HepG2 (cell line): ENCODE data around the gene TSPYL6. TPM values are rescaled to one million over a fixed set of nuclear protein-coding genes. Genes with fewer than 3 reads are reported as not detected.

Experiments used
- ATAC-seq: fragments of 200-7000 bp; cut with Tn5 transposase; 3 replicates; pipeline ENCODE4 v1.9.1; 2020; ENCODE audit warnings: mild to moderate bottlenecking, moderate library complexity
- BruUV-seq: library from RNA; stranded (reverse); fragments of 400-500 nt; replicated peaks from 2 replicates; lab custom pipeline; 2021; lab: Mats Ljungman, UMichigan
- CTCF ChIA-PET: fragments of 300-600 bp; formaldehyde crosslinking; extraction: SDS; loops from one replicate; lab custom pipeline; 2021; ENCODE audit warnings: low total read pairs, inconsistent platforms, low intra/inter-chr PET ratio; lab: Yijun Ruan, JAX
- POLR2A ChIA-PET: fragments of 350-600 bp; sonication (Branson Sonifier 250); formaldehyde crosslinking; loops from one replicate; lab custom pipeline; 2020; ENCODE audit warnings: antibody characterized with exemption, inconsistent platforms; lab: Yijun Ruan, JAX
- DNase-seq: peaks from one replicate; pipeline ENCODE4 v3.0.0-alpha.2; 2015; ENCODE audit warnings: low spot score
- FAIRE-seq: peaks from 3 replicates; lab custom pipeline; 2011; peaks lifted over from hg19 to GRCh38; lab: Jason Lieb, UNC
- H2AFZ ChIP-seq: one replicate; pipeline ENCODE4 v1.6.1; 2011; ENCODE audit warnings: low read length, inconsistent platforms
- H3K27ac ChIP-seq: fragments of 300-600 bp; 3 replicates; pipeline ENCODE4 v1.8.0; 2011; ENCODE audit warnings: mixed run types, mild to moderate bottlenecking, mixed read lengths, low read length, inconsistent platforms; ENCODE audit not compliant: insufficient read depth; ENCODE audit errors: extremely low read length
- H3K27me3 ChIP-seq, 2 experiments: fragments of 200-600 bp in 1 of 2; 2 replicates in 1 of 2; 3 replicates in 1 of 2; pipeline versions ENCODE4 v1.6.0 to v1.8.0; 2011; ENCODE audit warnings: low read length in 2 of 2, mild to moderate bottlenecking in 2 of 2, moderate library complexity in 2 of 2, inconsistent platforms in 1 of 2; ENCODE audit not compliant: insufficient read depth in 2 of 2, control insufficient read depth in 1 of 2
- H3K36me3 ChIP-seq, 2 experiments: fragments of 200-600 bp in 1 of 2; replicated peaks in 1 of 2; 2 replicates in 1 of 2; 3 replicates in 1 of 2; pipeline versions ENCODE4 v1.5.1 to v1.8.0; 2011; ENCODE audit warnings: low read length in 2 of 2, inconsistent platforms in 1 of 2; ENCODE audit not compliant: insufficient read depth in 2 of 2, control insufficient read depth in 1 of 2
- H3K4me1 ChIP-seq: 2 replicates; pipeline ENCODE4 v1.5.1; 2012; ENCODE audit warnings: low read length, inconsistent platforms; ENCODE audit not compliant: insufficient read depth
- H3K4me2 ChIP-seq: 2 replicates; pipeline ENCODE4 v1.6.0; 2011; ENCODE audit warnings: low read depth, low read length, inconsistent platforms
- H3K4me3 ChIP-seq, 3 experiments: fragments of 200-600 bp in 1 of 3; sonication (generic), shearing (Covaris generic) in 1 of 3; replicated peaks in 1 of 3; 2 replicates each; pipeline ENCODE4 v1.5.1; 2011 to 2016; ENCODE audit warnings: low read length in 3 of 3, inconsistent platforms in 2 of 3, low read depth in 2 of 3, mild to moderate bottlenecking in 2 of 3, control low read depth in 1 of 3, mixed read lengths in 1 of 3; ENCODE audit not compliant: insufficient read depth in 1 of 3
- H3K79me2 ChIP-seq: one replicate; pipeline ENCODE4 v1.6.1; 2011; ENCODE audit warnings: low read length, inconsistent platforms; ENCODE audit not compliant: insufficient read depth
- H3K9ac ChIP-seq: 2 replicates; pipeline ENCODE4 v1.6.0; 2011; ENCODE audit warnings: mild to moderate bottlenecking, low read depth, low read length, inconsistent platforms; ENCODE audit not compliant: insufficient read depth
- H3K9me3 ChIP-seq: 2 replicates; pipeline ENCODE4 v1.5.1; 2012; ENCODE audit warnings: mild to moderate bottlenecking, low read length
- H4K20me1 ChIP-seq: 2 replicates; pipeline ENCODE4 v1.6.0; 2011; ENCODE audit warnings: inconsistent platforms, mild to moderate bottlenecking, low read length, moderate library complexity; ENCODE audit not compliant: insufficient read depth
- ATF7 ChIP-seq, 2 experiments: fragments of 450-650 bp in 1 of 2; sonication (generic) in 1 of 2; formaldehyde crosslinking in 1 of 2; IDR thresholded peaks; 2 replicates each; pipeline versions ENCODE4 v1.4.0 to v1.6.1; 2016 to 2020; ENCODE audit warnings: antibody characterized with exemption in 1 of 2, mild to moderate bottlenecking in 1 of 2, missing genetic modification reagents in 1 of 2
- KDM6A ChIP-seq: IDR thresholded peaks from 2 replicates; pipeline ENCODE4 v1.6.1; 2016; ENCODE audit warnings: low read depth
- KLF12 ChIP-seq: sonication (generic); formaldehyde crosslinking; IDR thresholded peaks from 2 replicates; pipeline ENCODE4 v1.4.0; 2020; ENCODE audit warnings: missing genetic modification reagents, borderline replicate concordance
- PTBP1 ChIP-seq: fragments of 200-400 bp; formaldehyde crosslinking; IDR thresholded peaks from 2 replicates; pipeline ENCODE4 v1.6.1; 2018; ENCODE audit warnings: low read length, low read depth; ENCODE audit not compliant: poor library complexity, severe bottlenecking
- RBFOX2 ChIP-seq: fragments of 200-400 bp; formaldehyde crosslinking; IDR thresholded peaks from 2 replicates; pipeline ENCODE4 v1.6.1; 2017; ENCODE audit warnings: low read depth, mild to moderate bottlenecking, low read length
- ZFYVE20 ChIP-seq: sonication (generic); formaldehyde crosslinking; IDR thresholded peaks from 2 replicates; pipeline ENCODE4 v1.8.0; 2023; ENCODE audit warnings: low read depth, mild to moderate bottlenecking, moderate library complexity, missing genetic modification reagents, borderline replicate concordance
- ZNF562 ChIP-seq: sonication (generic); formaldehyde crosslinking; IDR thresholded peaks from 2 replicates; pipeline ENCODE4 v1.8.0; 2022; ENCODE audit warnings: missing genetic modification reagents, borderline replicate concordance
- WGBS: methylation state at CpG from one replicate; pipeline ENCODE4 v1.1.6; 2017; ENCODE audit warnings: low lambda C conversion rate; 5-methylcytosine and 5-hydroxymethylcytosine counted together
- in situ Hi-C: cut with HindIII; loops from 2 replicates; pipeline ENCODE4 v1.10.0; 2017; ENCODE audit warnings: low pct_unique_long_range_greater_than_20kb; ENCODE audit not compliant: extremely low pct_ligation_motif_present
- intact Hi-C: fragments of 100-400 bp; cut with micrococcal nuclease; formaldehyde crosslinking; loops from one replicate; pipeline ENCODE4 v1.10.0; 2022; ENCODE audit not compliant: unreplicated experiment
- polyA plus RNA-seq, 8 experiments: library from polyadenylated mRNA; depleted of rRNA in 3 of 8; stranded (reverse) in 7 of 8; unstranded in 1 of 8; fragments of >200 nt; fragmentation: Illumina TruSeq in 4 of 8; extraction: Trizol in 4 of 8; gene quantifications; 2 replicates each; pipeline versions ENCODE4 v1.2.1 to v1.2.3, GENCODE V29; 2011 to 2016; ENCODE audit warnings: low read depth in 4 of 8, missing spikeins in 1 of 8, mixed read lengths in 1 of 8; ENCODE audit not compliant: insufficient read depth in 1 of 8
- total RNA-seq, 5 experiments: library from RNA; depleted of rRNA; stranded (reverse); fragments of >200 nt; fragmentation: Illumina TruSeq; extraction: Trizol; gene quantifications; 2 replicates each; pipeline ENCODE4 v1.2.3, GENCODE V29; 2016; ENCODE audit warnings: low read depth in 1 of 5
- TF ChIP-seq, protein P1 (sequence below): IDR thresholded peaks from 2 replicates; pipeline ENCODE4 v1.6.1; 2016; ENCODE audit warnings: low read depth, borderline replicate concordance
- TF ChIP-seq, protein P2 (sequence below): sonication (generic); formaldehyde crosslinking; IDR thresholded peaks from 2 replicates; pipeline ENCODE4 v1.5.1; 2020; ENCODE audit warnings: mild to moderate bottlenecking, missing genetic modification reagents, moderate library complexity

TSPYL6 gene
- total and polyA plus RNA-seq, 2 of the 13 experiments (the other 11 are each of a cell fraction or from before 2014, with no cell fraction given): 0.03 TPM; not detected in 1

DNA sequence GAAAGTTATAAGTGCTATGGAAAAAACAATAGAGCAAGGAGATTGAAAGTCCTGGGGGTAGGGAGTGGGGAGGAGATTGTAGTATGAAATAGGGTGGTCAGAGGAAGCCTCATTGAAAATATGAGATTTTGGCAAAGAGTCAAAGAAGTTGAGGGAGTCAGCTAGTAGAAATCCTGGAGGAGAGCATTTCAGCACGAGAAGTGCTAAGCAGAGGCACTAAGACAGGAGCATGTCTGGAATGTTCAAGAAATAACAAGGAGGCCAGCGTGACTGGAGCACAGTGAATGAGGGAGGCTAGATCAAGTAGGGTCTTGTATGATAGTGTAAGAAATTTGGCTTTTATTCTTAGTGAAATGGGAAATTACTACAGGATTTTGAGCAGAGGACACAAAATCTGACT, 2.1 kb upstream of the TSPYL6 start (continued):
- no peak for TF ChIP-seq ZNF562 (CRISPR knock-in tag)
- TF ChIP-seq KDM6A (CRISPR knock-in tag): no peak
- TF ChIP-seq, protein P1, sequence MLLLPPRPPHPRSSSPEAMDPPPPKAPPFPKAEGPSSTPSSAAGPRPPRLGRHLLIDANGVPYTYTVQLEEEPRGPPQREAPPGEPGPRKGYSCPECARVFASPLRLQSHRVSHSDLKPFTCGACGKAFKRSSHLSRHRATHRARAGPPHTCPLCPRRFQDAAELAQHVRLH: no peak
- TF ChIP-seq ZFYVE20 (CRISPR knock-in tag): no peak
- no peak for TF ChIP-seq RBFOX2

DNA sequence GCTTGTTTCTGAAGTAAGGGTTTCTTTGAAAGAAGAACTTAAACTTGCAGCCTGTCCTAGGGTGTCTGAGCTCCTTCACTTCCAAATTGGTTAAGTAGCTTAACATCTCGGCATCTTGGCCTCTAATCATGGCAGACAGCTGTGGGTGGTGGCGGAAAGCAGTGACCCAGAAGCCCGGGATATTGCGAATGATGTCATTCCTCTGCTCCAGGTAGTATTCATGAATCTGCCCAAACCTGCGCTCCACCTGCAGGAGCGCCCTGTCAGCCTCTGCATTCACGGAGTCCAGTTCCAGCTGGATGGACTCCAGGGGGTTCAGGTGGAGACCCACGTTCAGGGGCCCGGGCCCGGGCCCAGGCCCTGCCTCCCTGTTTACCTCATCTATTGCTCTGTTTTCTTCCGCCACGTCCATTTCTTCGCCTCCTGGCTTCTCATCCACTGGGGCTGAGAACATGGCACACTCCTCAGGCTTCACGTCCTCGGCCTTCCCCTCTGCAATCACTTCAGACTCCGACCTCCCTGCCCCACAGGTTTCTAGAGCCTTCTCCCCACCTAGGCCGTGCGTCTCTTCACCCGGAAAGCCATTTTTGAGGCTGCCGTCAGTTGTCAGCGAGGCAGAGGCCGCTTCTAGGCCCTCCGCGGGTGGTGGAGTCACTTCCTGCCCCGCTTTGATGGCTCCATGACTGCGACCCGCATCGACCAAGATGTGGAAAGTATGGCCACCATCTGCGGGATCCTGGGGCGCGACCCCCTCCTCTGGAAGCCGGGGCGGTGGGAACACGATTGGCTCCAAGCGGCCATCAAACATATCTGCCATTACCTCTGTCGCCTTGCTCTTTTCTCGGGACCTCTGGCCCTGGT, 569 bp downstream of the TSPYL6 start:
- H3K4me1 ChIP-seq: peaks cover 16% of the 10 kb centered on the region
- TF ChIP-seq PTBP1 (peak; percentile 57), ATF7 (IDR thresholded peaks at IDR 0.05) (peak; percentile 58; the same call in 1 of the 2 replicates), ATF7 (CRISPR knock-in tag; IDR thresholded peaks at IDR 0.05) (no peak), KLF12 (CRISPR knock-in tag) (no peak)
- TF ChIP-seq, protein P2, sequence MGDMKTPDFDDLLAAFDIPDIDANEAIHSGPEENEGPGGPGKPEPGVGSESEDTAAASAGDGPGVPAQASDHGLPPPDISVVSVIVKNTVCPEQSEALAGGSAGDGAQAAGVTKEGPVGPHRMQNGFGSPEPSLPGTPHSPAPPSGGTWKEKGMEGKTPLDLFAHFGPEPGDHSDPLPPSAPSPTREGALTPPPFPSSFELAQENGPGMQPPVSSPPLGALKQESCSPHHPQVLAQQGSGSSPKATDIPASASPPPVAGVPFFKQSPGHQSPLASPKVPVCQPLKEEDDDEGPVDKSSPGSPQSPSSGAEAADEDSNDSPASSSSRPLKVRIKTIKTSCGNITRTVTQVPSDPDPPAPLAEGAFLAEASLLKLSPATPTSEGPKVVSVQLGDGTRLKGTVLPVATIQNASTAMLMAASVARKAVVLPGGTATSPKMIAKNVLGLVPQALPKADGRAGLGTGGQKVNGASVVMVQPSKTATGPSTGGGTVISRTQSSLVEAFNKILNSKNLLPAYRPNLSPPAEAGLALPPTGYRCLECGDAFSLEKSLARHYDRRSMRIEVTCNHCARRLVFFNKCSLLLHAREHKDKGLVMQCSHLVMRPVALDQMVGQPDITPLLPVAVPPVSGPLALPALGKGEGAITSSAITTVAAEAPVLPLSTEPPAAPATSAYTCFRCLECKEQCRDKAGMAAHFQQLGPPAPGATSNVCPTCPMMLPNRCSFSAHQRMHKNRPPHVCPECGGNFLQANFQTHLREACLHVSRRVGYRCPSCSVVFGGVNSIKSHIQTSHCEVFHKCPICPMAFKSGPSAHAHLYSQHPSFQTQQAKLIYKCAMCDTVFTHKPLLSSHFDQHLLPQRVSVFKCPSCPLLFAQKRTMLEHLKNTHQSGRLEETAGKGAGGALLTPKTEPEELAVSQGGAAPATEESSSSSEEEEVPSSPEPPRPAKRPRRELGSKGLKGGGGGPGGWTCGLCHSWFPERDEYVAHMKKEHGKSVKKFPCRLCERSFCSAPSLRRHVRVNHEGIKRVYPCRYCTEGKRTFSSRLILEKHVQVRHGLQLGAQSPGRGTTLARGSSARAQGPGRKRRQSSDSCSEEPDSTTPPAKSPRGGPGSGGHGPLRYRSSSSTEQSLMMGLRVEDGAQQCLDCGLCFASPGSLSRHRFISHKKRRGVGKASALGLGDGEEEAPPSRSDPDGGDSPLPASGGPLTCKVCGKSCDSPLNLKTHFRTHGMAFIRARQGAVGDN (CRISPR knock-in tag): 0 out of 2 replicates have a peak, but pooled peaks have one; percentile 8
- no peaks in the 10 kb centered on the region for H4K20me1 ChIP-seq
- WGBS: 96% methylated on average over 37 of the region's 37 CpGs
- no peak overlapping the region for H3K4me2 ChIP-seq
- H3K36me3 ChIP-seq: no peaks in the 10 kb centered on the region; a peak in 1 of 5 replicates
- H3K9ac ChIP-seq: no peak overlapping the region
- FAIRE-seq (no peak), ATAC-seq (no peak), DNase-seq (no peak)
- intact Hi-C loops: no loop called here
- H3K27me3 ChIP-seq: no peaks in the 10 kb centered on the region
- no peaks in the 10 kb centered on the region for H3K79me2 ChIP-seq
- H3K9me3 ChIP-seq: no peaks in the 10 kb centered on the region
- BruUV-seq: no TSS peak
- no peak overlapping the region for H3K4me3 ChIP-seq
- in situ Hi-C loops: no loop called here
- no peak overlapping the region for H3K27ac ChIP-seq
- ChIA-PET CTCF (no interaction called here), POLR2A (no interaction called here)
- no peak overlapping the region for H2AFZ ChIP-seq
